ENCODE data around the gene RUSF1.

The RUSF1 gene

DNA sequence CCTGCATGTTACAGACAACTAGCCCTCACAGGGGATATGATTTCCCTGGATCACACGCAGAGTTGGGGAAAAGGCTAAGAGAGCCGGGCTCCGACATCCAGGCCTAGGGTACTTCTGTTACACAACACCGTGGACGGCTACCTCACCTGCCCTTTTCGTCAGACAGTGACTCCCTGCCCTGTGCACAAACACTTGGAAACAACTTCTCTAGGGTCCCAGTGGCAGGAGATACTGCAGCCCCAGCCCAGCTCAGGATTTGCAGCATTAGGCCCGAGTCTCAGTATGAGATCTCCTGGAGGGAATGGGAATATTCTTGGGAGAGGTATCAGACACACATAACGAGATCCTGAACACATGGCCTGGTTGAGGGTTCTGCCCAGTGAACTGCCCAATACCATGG, 8.3 kb downstream of the RUSF1 start:
- Histone ChIP-seq H3K27me3 (ENCODE audit: control insufficient read depth, insufficient read depth, low read length) (no peaks in the 10 kb centered on the region), H3K9me3 (ENCODE audit: control insufficient read depth, insufficient read depth, low read length) (no peaks in the 10 kb centered on the region), H3K4me3 (ENCODE audit: low read length) (no peak overlapping the region), H3K36me3 (ENCODE audit: control insufficient read depth, insufficient read depth, low read length) (0 out of 2 replicates have a peak, but pooled peaks cover 6% of the 10 kb centered on the region), H3K4me1 (ENCODE audit: control insufficient read depth, insufficient read depth, low read length) (peaks cover 4% of the 10 kb centered on the region), H3K27ac (ENCODE audit: low read length) (no peak overlapping the region)
- WGBS (ENCODE audit: insufficient coverage, insufficient read length): no CpG with 5 or more reads among the region's 8 CpGs
- DNase-seq (ENCODE audit: low read depth, low spot score): no peak

GRCh38 chr16:31498493-31498892, 9.7 kb downstream of the RUSF1 start:
- no peak overlapping the region for H3K27ac ChIP-seq (ENCODE audit: low read length)
- peaks cover 4% of the 10 kb centered on the region for H3K4me1 ChIP-seq (ENCODE audit: control insufficient read depth, insufficient read depth, low read length)
- H3K4me3 ChIP-seq (ENCODE audit: low read length): no peak overlapping the region
- H3K9me3 ChIP-seq (ENCODE audit: control insufficient read depth, insufficient read depth, low read length): no peaks in the 10 kb centered on the region
- no peaks in the 10 kb centered on the region for H3K27me3 ChIP-seq (ENCODE audit: control insufficient read depth, insufficient read depth, low read length)
- no CpG with 5 or more reads among the region's 8 CpGs for WGBS (ENCODE audit: insufficient coverage, insufficient read length)
- no peak for DNase-seq (ENCODE audit: low read depth, low spot score)
- H3K36me3 ChIP-seq (ENCODE audit: control insufficient read depth, insufficient read depth, low read length): 0 out of 2 replicates have a peak, but pooled peaks cover 6% of the 10 kb centered on the region

- H3K9me3 ChIP-seq (ENCODE audit: control insufficient read depth, insufficient read depth, low read length): no peaks in the 10 kb centered on the region
- H3K36me3 ChIP-seq (ENCODE audit: control insufficient read depth, insufficient read depth, low read length): 0 out of 2 replicates have a peak, but pooled peaks cover 6% of the 10 kb centered on the region
- no peaks in the 10 kb centered on the region for H3K4me1 ChIP-seq (ENCODE audit: control insufficient read depth, insufficient read depth, low read length)
- H3K4me3 ChIP-seq (ENCODE audit: low read length): no peak overlapping the region; the same call in 1 of the 2 replicates
- no peak for DNase-seq (ENCODE audit: low read depth, low spot score)
- no peaks in the 10 kb centered on the region for H3K27me3 ChIP-seq (ENCODE audit: control insufficient read depth, insufficient read depth, low read length)
- WGBS (ENCODE audit: insufficient coverage, insufficient read length): no CpG with 5 or more reads among the region's 10 CpGs
- H3K27ac ChIP-seq (ENCODE audit: low read length): no peak overlapping the region
Measured at GRCh38 chr16:31496670-31497069, 11.5 kb downstream of the RUSF1 start.

GRCh38 chr16:31493506-31494125, 14.6 kb downstream of the RUSF1 start:
- Histone ChIP-seq H3K4me3 (ENCODE audit: low read length) (no peak overlapping the region), H3K9me3 (ENCODE audit: control insufficient read depth, insufficient read depth, low read length) (no peaks in the 10 kb centered on the region), H3K27ac (ENCODE audit: low read length) (no peak overlapping the region), H3K4me1 (ENCODE audit: control insufficient read depth, insufficient read depth, low read length) (no peaks in the 10 kb centered on the region), H3K36me3 (ENCODE audit: control insufficient read depth, insufficient read depth, low read length) (0 out of 2 replicates have a peak, but pooled peaks cover 6% of the 10 kb centered on the region), H3K27me3 (ENCODE audit: control insufficient read depth, insufficient read depth, low read length) (peaks cover 2% of the 10 kb centered on the region; the same call in 1 of the 2 replicates)
- no CpG with 5 or more reads among the region's 18 CpGs for WGBS (ENCODE audit: insufficient coverage, insufficient read length)
- no peak for DNase-seq (ENCODE audit: low read depth, low spot score)

GRCh38 chr16:31491778-31492418, 16.3 kb downstream of the RUSF1 start:
- no peaks in the 10 kb centered on the region for H3K4me1 ChIP-seq (ENCODE audit: control insufficient read depth, insufficient read depth, low read length)
- no peak overlapping the region for H3K4me3 ChIP-seq (ENCODE audit: low read length)
- no peak overlapping the region for H3K27ac ChIP-seq (ENCODE audit: low read length)
- no CpG with 5 or more reads among the region's 8 CpGs for WGBS (ENCODE audit: insufficient coverage, insufficient read length)
- 0 out of 2 replicates have a peak, but pooled peaks cover 6% of the 10 kb centered on the region for H3K36me3 ChIP-seq (ENCODE audit: control insufficient read depth, insufficient read depth, low read length)
- H3K9me3 ChIP-seq (ENCODE audit: control insufficient read depth, insufficient read depth, low read length): no peaks in the 10 kb centered on the region
- H3K27me3 ChIP-seq (ENCODE audit: control insufficient read depth, insufficient read depth, low read length): peaks cover 2% of the 10 kb centered on the region; the same call in 1 of the 2 replicates
- no peak for DNase-seq (ENCODE audit: low read depth, low spot score)

DNA sequence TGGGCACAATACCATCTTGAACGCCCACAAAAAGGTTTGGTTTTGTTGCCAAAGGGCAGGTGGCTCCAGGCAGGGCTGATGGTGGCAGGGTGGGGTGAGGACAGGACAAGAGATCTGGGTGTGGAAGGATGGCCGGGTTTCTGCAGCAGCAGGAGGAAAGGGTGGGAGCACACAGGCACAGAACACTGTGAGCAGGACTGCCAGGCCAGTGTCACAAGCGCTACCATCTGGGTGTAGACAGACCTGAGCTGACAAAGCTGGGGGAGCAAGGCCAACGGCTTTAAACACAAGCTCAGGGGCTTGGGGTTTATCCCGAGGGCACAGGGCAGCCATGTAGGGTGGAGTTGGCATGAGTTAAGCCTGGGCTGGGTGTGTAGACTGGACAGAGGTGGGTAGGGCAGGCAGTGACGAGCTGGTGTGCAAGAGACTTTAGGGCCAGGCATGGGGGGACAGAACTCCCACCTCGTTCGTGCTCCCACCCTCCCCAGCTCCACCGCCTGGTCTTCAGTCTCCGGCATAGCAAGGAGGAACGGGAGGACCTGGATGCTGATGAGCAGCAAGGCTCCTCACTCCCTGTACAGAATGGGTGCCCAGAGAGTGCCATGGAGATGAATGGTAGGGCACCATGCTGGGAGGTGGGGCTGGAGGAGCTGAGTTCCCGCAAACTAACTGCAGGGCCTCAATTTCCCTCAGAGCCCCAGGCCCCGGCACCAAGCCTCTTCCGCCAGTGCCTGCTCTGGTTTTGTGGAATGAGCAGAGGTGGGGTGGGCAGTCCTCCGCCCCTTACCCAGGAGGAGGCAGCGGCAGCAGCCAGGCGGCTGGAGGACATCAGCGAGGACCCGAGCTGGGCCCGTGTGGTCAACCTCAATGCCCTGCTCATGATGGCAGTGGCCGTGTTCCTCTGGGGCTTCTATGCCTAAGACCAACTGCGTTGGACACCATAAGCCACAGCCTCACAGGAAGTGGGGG, 18.3 kb downstream of the RUSF1 start:
- no peak overlapping the region for H3K27ac ChIP-seq (ENCODE audit: low read length)
- no peak overlapping the region for H3K4me3 ChIP-seq (ENCODE audit: low read length)
- peaks cover 8% of the 10 kb centered on the region; the same call in 1 of the 2 replicates for H3K27me3 ChIP-seq (ENCODE audit: control insufficient read depth, insufficient read depth, low read length)
- no peaks in the 10 kb centered on the region for H3K36me3 ChIP-seq (ENCODE audit: control insufficient read depth, insufficient read depth, low read length)
- no CpG with 5 or more reads among the region's 22 CpGs for WGBS (ENCODE audit: insufficient coverage, insufficient read length)
- no peaks in the 10 kb centered on the region for H3K4me1 ChIP-seq (ENCODE audit: control insufficient read depth, insufficient read depth, low read length)
- DNase-seq (ENCODE audit: low read depth, low spot score): no peak
- no peaks in the 10 kb centered on the region for H3K9me3 ChIP-seq (ENCODE audit: control insufficient read depth, insufficient read depth, low read length)

GRCh38 chr16:31489298-31489564, 19.0 kb downstream of the RUSF1 start:
- Histone ChIP-seq H3K4me1 (ENCODE audit: control insufficient read depth, insufficient read depth, low read length) (peaks cover 3% of the 10 kb centered on the region; the same call in 1 of the 2 replicates), H3K27me3 (ENCODE audit: control insufficient read depth, insufficient read depth, low read length) (peaks cover 8% of the 10 kb centered on the region; the same call in 1 of the 2 replicates), H3K36me3 (ENCODE audit: control insufficient read depth, insufficient read depth, low read length) (no peaks in the 10 kb centered on the region), H3K27ac (ENCODE audit: low read length) (no peak overlapping the region), H3K9me3 (ENCODE audit: control insufficient read depth, insufficient read depth, low read length) (no peaks in the 10 kb centered on the region), H3K4me3 (ENCODE audit: low read length) (no peak overlapping the region)
- DNase-seq (ENCODE audit: low read depth, low spot score): no peak
- no CpG with 5 or more reads among the region's 7 CpGs for WGBS (ENCODE audit: insufficient coverage, insufficient read length)

DNA sequence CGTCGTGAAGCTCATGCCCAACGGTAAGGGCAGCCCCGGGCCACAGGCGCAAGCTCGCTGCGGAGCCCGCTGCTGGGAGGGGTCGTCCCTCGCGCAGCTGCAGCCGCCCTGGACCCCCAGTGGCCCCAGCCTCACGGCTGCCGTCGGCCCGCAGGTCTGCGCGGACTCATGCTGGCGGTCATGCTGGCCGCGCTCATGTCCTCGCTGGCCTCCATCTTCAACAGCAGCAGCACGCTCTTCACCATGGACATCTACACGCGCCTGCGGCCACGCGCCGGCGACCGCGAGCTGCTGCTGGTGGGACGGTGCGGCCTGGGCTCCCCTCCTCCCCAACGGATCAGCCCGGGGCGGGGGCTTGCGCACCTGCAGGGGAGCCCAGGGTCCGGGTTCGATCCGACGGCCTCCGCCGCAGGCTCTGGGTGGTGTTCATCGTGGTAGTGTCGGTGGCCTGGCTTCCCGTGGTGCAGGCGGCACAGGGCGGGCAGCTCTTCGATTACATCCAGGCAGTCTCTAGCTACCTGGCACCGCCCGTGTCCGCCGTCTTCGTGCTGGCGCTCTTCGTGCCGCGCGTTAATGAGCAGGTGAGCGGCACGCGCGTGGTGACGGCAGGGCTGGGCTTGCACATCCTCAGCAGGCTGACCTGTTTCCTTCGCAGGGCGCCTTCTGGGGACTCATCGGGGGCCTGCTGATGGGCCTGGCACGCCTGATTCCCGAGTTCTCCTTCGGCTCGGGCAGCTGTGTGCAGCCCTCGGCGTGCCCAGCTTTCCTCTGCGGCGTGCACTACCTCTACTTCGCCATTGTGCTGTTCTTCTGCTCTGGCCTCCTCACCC, 19.5 kb downstream of the RUSF1 start:
- H3K36me3 ChIP-seq (ENCODE audit: control insufficient read depth, insufficient read depth, low read length): no peaks in the 10 kb centered on the region
- H3K27me3 ChIP-seq (ENCODE audit: control insufficient read depth, insufficient read depth, low read length): peaks cover 8% of the 10 kb centered on the region; the same call in 1 of the 2 replicates
- no CpG with 5 or more reads among the region's 77 CpGs for WGBS (ENCODE audit: insufficient coverage, insufficient read length)
- no peak for DNase-seq (ENCODE audit: low read depth, low spot score)
- peak overlapping the region; percentile 47; the same call in 1 of the 2 replicates for H3K4me3 ChIP-seq (ENCODE audit: low read length)
- H3K4me1 ChIP-seq (ENCODE audit: control insufficient read depth, insufficient read depth, low read length): peaks cover 3% of the 10 kb centered on the region; the same call in 1 of the 2 replicates
- H3K9me3 ChIP-seq (ENCODE audit: control insufficient read depth, insufficient read depth, low read length): no peaks in the 10 kb centered on the region
- H3K27ac ChIP-seq (ENCODE audit: low read length): no peak overlapping the region

- H3K27me3 ChIP-seq (ENCODE audit: control insufficient read depth, insufficient read depth, low read length): peaks cover 8% of the 10 kb centered on the region; the same call in 1 of the 2 replicates
- no peaks in the 10 kb centered on the region for H3K9me3 ChIP-seq (ENCODE audit: control insufficient read depth, insufficient read depth, low read length)
- no CpG with 5 or more reads among the region's 60 CpGs for WGBS (ENCODE audit: insufficient coverage, insufficient read length)
- peak overlapping the region; percentile 47; the same call in 1 of the 2 replicates for H3K4me3 ChIP-seq (ENCODE audit: low read length)
- no peak overlapping the region for H3K27ac ChIP-seq (ENCODE audit: low read length)
- peaks cover 3% of the 10 kb centered on the region; the same call in 1 of the 2 replicates for H3K4me1 ChIP-seq (ENCODE audit: control insufficient read depth, insufficient read depth, low read length)
- no peaks in the 10 kb centered on the region for H3K36me3 ChIP-seq (ENCODE audit: control insufficient read depth, insufficient read depth, low read length)
- no peak for DNase-seq (ENCODE audit: low read depth, low spot score)
Measured at GRCh38 chr16:31487720-31488467, 20.3 kb downstream of the RUSF1 start.

All from iPS DF 6.9 (cell line).